ENCODE data around the gene FZD1.

DNA sequence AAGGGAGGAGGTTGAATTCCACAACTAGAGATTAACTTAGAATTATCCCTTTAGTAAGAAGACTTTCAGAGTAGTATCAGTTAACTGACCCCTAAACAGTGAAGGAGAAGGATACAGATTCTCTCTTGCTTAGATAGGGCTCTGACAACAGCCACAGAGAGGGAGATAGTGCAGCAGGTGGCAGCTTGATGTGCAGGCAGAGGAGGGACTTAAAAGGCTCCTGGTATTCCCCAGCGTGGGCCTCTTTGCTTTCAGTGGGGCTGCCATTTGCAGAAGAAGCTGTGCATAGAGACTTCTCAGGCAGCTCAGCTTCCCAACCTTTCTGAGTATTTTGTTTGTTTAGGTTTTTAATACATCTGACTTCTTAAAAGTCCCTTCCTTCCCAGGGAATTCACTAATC lies 16.0 kb downstream of the FZD1 start:
- no peak for TF ChIP-seq ZNF510 (CRISPR knock-in tag; IDR thresholded peaks at IDR 0.05; ENCODE audit: low read depth)
- no peak for TF ChIP-seq NR3C1 (CRISPR knock-in tag; IDR thresholded peaks at IDR 0.05)
- TF ChIP-seq NCOA5 (CRISPR knock-in tag; IDR thresholded peaks at IDR 0.05), result no peak
- no peak for TF ChIP-seq HDAC6 (IDR thresholded peaks at IDR 0.05; ENCODE audit: low read depth, low read length)
- TF ChIP-seq ASH2L (IDR thresholded peaks at IDR 0.05; ENCODE audit: insufficient read length, low read depth, low read length), result no peak
- no peak for TF ChIP-seq ZFP36L1 (CRISPR knock-in tag; IDR thresholded peaks at IDR 0.05)
- TF ChIP-seq TCF12 (IDR thresholded peaks at IDR 0.05), result no peak
- no peak for TF ChIP-seq TCF12 (CRISPR knock-in tag; IDR thresholded peaks at IDR 0.05)
- TF ChIP-seq YY1 (IDR thresholded peaks at IDR 0.05; ENCODE audit: insufficient read depth, insufficient replicate concordance, low read depth, low read length), result no peak
- TF ChIP-seq NAIF1 (CRISPR knock-in tag; IDR thresholded peaks at IDR 0.05; ENCODE audit: borderline replicate concordance), result no peak
- TF ChIP-seq EP300 (IDR thresholded peaks at IDR 0.05; ENCODE audit: low read depth in 2 of 2, low read length in 2 of 2), result no peak
- TF ChIP-seq EP300 (CRISPR knock-in tag; IDR thresholded peaks at IDR 0.05; ENCODE audit: borderline replicate concordance), result no peak
- no peak for TF ChIP-seq SMC3 (IDR thresholded peaks at IDR 0.05; ENCODE audit: low read length)
